GM18909 (cell line): ENCODE data around the gene CFAP61.

Source experiments
- ATAC-seq: cut with Tn5 transposase; IDR thresholded peaks from one replicate; pipeline ENCODE4 v1.9.1; 2021; ENCODE audit warnings: mild to moderate bottlenecking; ENCODE audit not compliant: unreplicated experiment, poor library complexity

The CFAP61 gene

DNA sequence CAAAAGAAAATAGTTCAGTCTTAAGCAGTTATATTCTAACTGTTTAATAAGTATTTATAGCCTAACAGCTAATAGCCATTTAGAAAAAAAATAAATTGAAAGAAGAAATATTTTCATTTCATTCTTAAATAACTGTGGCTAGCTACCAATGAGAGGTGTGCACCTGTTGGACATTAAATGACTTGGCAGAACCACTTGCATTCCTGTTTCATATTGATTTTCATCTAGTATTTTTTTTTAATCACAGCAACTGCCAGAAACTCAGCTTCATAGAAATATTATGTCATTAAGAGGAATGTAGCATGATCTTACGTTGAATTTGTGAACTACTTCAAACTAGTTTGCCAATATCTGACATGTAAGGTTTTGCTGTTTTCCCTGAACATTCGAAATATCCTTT is 25.0 kb upstream of the CFAP61 start:
- no peak for ATAC-seq

DNA sequence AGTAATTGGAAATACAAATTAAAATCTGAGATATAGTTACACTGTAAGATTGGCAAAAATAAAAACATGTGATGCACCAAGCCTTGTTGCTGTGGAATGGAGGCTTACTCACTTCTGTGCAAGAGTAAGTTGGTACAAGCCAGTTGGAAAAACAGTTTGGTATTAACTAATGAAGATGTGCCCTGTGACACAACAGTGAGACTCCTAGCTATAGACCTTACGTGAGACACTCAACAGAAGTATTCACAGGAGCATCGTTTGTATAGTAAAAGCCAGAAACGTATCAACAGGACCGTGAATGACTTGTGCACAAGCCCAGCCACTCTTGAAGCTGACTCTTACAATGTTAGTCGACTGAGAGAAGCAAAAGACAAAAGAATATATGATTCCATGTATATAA is 20.5 kb upstream of the CFAP61 start:
- no peak for ATAC-seq

DNA sequence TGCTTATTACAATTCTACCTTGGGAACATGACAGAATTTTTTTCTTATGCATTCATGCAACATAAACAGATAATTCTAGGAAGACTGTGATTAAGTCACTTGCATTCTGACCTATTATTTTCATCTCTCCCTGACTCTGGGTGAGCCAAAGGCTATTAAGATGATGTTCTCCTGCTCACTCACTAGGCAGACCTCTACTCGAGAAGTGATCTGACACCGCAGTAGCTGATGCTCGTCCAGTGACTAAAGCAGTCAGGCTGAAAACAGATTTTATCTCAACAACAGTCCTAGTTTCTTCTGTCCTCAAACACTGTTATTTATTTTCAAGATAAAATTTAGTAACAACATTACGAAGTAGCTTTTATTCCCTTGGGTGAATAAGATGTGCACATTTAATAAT is 17.8 kb upstream of the CFAP61 start:
- ATAC-seq, result no peak

DNA sequence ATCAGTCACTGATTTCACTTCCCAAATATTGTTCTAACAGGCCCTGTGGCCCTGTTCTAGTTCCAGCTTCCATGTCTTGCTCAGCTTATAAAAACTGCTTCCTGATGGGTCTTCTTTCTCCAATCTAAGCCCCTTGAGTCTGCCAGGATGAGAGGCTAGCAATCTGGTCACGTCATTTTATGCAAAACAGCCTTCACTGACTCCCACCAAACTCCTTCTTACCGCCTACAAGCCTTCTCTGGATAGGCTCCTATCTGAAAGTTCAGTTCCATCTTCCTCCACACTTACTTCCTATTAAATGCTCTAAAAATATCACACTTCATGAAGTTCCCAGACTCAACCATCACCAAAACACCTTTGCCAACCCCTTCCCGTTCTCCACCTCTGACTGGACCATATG is 15.6 kb upstream of the CFAP61 start:
- ATAC-seq, result no peak

DNA sequence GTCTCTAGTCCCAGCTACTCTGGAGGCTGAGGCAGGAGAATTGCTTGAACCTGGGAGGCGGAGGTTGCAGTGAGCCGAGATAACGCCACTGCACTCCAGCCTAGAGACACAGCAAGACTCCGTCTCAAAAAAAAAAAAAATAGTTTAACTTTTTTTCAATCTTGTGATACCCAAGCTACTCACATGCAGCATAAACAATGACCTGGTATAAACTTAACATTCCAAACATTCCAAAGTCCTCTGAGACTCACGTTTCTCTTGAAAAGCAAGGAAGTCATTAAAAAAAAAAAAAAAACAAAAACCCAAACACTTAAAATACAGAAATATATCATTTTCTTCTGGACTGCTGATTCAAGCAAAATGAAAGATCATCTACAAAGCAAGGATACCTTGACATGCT is 14.4 kb upstream of the CFAP61 start:
- ATAC-seq, result no peak

DNA sequence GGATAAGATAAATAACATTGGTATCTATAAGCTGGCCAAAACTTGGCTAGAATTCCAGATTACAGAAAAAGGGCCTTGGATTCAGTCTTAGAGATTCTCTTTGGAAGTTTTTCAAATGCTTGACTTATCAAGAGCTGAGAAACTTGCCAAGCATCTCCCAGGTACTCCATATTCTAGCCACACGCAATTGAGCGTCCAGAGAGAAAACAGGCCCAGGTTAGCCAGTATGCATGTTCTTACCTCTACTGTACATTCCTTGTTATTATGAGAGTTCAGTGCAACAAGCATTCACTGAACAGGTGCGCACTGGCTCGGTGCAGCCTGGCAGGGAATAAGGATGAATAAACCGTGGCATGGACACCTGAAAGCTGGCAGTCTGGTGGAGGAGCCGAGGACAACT is 13.7 kb upstream of the CFAP61 start:
- no peak for ATAC-seq

DNA sequence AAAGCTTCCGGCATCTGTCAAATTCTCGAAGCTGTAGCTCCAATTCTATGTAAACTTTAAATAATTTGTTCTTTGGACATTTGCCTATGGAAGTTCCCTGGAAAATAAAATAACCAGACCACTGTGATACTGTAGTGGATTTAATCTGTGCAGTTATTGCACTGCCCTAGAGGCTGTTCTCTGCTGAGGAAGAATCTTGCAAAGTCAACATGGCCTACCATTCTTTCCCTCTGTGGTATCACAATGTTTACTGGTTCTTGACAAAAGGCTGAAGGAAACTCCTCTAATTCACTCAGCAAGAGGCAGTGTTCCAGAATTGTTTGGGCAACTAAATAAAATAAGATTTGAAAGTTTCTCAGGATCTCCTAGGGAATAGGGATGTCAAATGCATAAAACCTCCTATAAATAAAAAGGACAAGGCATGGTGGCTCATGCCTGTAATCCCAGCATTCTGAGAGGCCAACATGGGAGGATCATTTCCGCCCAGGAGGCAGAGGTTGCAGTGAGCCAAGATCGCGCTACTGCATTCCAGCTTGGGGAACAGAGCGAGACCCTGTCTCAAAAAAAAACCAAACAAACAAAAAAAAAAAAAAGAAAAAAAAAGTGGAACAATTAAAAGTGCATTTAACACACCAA is 12.5 kb upstream of the CFAP61 start:
- no peak for ATAC-seq

DNA sequence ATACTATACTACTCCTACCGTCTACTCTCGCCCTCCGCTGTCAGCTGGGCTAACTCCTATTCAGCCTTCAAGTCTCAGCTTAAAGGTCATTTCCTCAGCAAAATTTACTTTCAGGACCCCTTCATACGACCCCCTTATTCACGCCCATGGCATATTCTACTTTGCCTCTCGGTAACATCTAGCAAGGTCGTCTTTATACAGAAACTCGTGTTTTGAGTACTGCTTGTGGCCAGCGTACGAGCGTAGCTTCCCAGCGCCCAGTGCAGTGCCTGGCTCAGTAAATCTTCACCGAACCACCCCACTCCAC is 612 bp upstream of the CFAP61 start:
- peak; percentile 3 for ATAC-seq

DNA sequence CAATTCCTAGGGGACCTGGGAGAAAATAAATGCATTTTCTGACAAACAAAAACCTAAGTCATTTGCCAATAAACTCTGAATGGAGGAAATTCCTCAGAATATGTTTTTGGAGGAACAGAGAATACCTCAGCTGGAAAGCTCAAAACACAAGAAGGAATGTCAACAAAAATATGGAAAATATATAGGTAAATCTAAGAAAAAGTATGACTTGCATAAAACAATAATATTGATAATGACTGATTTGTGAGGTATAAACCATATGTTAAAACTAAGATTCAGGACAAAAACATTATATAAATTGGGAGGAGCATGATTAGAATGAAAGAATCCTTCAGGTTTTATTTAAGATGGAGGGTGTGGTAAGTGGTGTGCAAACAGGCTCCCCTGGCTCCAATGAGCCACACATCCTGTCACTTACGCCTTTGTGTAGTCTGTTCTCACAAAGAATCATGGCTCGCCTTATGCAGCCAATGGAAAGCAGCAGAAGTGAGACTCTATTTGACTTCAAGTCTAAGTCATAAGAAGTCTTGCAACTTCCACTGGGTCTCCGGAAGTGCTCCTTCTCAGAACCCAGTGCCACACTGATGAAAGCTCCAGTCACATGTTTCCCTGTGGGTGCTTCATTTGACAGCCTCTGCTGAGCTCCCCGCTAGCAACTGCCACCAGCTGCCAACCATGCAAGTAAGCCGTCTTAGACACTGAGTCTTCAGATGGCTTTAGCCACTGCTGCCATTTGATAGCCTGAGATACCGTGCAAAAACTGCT is 8.1 kb downstream of the CFAP61 start:
- ATAC-seq, result no peak

DNA sequence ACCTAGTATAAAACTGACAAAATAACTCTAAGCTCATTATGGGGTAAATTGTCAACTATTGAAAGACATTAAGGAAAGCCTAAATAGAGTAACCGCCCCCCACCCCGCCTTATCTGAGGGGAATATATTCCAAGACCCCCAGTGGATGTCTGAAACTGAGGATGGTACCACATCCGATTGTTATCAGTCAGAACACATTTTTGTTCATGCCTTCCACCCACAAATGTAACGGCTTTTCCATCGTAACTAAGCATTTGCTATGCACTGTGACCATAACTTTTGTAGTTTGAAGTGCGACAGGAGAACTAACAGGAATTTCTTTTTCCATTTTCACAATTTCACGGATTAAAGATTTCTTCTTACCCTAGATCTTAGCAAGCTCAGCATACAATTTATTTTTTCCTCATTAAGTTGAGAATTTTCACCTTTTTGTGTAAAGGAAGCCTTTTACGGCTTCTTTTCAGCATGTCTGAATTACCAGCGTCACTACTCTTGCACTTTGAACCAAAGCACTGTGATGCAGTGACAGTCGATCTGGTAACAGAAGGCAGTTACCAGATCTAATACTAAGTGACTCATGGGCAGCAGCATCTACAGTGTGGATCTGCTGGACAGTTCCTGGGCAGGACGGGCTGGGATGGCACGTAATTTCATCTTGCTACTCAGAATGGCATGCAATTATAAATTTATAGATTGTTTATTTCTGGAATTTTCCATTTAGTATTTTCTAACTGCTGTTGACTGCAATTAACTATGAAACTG is 11.8 kb downstream of the CFAP61 start:
- no peak for ATAC-seq

DNA sequence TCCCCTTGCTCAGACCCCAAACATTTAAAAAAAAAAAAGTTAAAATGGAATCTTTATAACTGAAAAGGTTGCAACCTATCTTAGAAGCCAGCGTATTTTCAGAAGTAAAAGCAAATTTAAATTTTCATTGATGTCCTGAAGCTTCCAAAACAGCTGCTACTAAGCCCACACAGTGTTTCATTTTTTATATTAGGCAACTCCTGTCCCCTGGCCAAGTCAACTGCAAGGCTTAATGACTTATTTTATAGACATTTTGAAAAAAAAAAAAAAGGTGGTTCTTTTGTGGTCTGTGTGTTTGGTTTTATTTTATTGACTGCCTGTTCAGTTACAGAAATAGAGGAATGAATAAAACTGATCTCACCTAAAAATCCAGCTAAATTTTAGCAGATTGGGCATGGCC is 13.0 kb downstream of the CFAP61 start:
- ATAC-seq, result no peak

DNA sequence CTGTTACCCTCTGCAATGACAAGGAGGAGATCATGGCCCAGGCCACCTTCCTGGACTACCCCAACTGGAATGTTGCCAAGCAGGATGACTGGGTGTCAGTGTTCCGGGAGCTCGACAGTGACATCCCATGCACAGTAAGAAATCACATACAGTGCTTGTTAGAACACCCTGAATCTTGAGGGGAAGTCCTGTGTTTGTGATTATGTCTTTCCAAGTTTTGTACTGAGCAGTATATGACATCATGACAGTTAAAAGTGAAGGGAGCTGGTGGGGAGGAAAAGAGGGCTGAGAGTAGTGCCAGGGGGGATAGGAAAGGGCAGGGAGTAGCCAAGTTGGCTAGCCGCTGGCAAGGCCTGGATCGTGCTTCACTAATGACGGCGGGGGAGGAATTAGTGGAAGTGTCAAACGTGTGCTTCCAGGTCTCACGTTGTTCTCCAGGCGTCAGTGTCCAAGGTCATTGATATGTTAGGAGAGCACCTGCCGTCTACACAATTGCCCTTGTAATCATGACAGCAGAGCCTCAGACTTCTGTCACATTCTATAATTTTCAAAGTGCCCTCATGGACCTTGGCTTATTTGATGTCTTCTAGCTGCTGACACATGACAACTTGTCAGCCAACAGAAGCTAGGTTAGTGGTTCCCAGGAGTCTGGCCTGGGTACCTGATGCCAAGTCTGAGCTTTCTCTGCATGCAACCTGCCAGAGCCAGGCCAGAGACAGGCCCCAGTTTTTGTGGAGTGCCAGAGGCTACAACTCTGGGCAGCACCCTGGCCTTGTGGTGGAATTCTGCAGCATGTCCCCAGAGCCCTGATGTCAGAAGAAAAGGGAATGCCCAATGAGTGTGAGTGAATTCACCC is 18.8 kb downstream of the CFAP61 start:
- ATAC-seq, result no peak

DNA sequence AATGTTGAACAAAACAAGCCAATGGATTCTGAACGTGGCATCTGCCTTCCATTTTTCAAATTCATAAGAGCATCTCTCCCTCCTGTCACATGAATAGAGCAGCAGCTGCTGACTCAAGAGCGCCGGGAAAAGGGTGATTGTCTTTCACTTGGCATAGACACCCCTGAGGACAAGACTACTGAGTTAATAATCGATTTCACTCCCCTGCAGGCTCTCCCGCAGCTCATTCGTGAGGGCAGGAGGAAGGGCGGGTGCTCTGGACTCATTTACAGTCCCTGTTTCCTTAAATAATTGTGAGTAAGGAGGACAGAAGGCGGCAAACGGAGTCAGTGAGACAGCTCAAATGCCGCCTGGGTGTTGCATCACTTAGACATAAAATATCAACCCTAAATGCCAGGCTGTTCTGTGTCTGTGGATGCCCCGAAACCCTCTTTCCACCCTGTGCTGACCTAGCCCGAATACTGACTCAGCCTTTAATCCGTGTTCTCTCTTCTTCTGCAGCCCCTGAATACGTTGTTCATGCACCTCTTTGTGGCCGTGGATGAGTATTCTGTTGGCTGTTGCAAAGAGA is 21.6 kb downstream of the CFAP61 start:
- ATAC-seq, result no peak

DNA sequence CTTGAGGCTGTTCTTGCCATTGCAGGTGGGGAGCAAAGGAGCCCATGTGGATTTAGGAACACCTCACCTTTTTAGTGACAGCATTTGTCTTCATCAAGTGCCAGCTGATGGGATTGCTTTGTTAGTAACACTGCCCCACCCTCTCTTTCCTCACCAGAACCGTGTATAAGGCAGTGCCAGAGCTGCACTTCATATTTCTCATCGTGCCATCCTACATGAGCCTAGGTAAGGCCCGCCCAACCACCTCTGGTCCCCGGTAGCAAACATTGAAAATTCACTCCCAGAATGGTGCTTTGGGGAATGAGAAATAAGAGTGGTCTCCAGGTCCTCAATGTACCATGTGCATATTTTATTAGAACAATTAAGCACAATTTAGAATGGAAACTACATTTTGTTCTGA is 22.7 kb downstream of the CFAP61 start:
- no peak for ATAC-seq

DNA sequence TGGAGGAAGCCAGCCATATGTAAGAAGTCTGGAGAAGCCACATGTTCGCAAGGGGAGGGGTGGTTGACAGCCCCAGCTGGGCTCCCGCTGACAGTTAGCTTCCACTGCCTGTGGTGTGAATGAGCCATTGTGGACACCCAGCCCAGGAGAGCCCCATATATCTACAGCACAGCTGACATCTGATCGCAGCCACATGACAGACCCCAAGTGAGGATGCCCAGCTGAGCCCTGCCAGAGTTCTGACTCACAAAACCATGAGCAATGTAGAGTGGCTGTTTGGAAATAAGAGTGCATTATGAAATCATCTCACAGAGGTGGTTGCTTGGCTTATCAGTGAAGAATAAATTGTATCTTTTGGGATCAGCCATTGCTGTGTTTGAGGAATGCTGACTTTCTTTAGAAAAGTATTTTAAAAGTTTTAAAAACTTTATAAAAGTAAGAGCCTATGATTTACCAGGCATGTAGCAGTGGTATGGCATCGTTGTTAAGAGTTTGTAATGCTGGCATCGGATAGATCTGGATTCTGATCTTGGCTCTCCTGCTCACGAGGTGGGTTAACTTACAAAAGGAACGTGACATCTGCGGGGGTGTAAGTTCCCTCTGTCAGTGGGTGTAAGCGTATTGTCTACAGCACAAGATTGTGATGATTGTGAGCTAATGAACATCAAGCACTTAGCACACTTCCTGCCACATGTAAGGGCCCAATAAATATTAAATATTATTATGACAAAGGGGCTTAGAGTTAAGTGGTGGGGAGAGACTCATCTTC is 24.1 kb downstream of the CFAP61 start:
- ATAC-seq, result no peak

DNA sequence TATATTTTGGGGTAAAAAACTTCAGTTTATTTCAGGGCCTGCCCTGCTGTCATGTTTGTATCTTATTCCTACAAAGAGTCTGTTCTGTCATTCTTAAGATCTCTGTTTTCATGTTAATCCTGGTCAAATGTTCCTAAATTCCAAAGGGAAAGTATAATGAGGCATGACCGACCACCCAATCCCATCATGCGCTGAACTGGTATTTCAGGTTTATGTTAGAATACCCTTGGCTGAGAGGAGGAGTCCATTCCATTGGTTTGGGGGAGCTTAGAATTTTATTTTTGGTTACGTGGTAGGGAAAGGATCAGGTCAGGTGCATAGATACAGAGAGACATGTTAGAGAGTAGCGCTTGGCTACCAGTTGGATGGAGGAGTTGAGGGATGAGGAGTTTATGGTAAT is 25.7 kb downstream of the CFAP61 start:
- no peak for ATAC-seq

DNA sequence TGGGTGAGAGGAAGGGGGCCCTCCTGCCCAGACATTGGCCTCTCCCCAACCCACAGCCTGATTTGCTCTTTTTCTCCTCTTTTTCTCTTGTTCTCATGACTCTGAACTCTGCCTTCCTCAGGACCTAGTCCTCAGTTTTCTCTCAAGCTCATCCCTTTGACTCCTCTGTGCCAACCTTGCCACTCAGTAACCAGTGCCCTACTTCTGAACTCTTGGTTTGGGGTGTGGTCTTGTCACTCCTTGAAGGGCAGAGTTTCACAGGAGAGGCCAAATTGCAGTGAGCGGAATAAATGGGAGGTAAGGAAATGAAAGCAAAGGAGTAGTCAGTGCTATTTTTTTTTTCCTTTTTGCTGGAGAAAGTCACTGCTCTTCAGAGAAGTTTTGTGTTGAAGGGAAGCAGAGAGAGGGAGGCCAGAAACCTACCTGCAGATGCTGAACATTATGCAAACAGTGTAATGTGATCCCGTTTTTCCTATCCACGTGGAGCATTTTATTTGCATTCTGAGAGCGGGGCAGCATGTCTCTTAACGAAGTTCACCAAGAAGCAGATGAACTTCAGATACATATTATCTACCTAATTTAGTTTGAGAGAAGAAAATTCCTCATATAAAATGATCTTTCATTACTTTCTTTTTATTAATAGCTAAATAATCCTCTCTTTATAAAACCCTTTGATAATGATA is 26.9 kb downstream of the CFAP61 start:
- ATAC-seq, result no peak

DNA sequence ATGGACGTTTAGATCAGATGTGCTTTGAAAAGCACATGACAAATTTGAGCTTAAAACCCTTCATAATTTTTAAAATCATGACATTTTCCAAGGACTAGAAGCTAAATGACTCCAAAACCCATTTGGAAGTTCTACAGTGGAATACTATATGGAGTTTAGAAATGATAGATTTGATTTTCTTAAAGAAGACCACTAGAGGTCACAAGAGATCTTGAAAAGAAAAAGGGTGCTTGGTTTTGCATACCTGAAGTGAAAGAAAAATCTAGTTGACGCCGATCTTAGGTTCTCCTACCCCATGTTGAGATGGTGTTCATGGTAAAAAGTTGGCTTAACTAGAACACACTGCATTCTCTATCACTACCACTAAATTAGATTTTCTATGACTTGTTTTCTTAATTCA is 31.5 kb downstream of the CFAP61 start:
- ATAC-seq, result peak; percentile 59

DNA sequence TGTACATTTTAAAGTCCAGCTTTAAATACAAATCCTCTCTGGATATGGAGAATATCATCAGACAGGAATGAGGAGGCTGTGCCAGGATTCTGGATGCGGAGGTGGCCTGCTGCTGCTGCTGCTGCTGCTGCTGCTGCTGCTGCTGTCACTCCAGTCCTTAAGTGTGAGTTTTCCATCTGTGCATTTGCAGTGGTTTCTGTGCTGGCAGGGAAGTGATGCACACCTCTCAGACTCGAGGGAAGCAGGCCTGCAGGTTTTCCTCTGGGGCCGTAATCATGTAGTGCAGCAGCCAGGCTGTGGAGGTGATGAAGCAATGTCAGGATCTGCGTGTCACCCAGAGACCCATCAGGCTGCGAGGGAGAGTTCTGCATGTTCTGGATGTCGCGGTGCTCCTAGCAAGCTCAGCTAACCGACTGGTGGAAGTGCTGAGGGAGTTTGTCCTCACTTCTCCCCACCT is 32.0 kb downstream of the CFAP61 start:
- ATAC-seq, result no peak
